K562 (cell line): ENCODE measurements around the gene ARL11. TPM values are rescaled to one million over a fixed set of nuclear protein-coding genes. Genes with fewer than 3 reads are reported as not detected.

Source experiments
- ATAC-seq: fragments of 200-7000 bp; cut with Tn5 transposase; 3 replicates; pipeline ENCODE4 v1.9.1; 2020; ENCODE audit warnings: moderate library complexity
- BruUV-seq: library from RNA; stranded (reverse); fragments of 400-500 nt; replicated peaks from 2 replicates; lab custom pipeline; 2021; lab: Mats Ljungman, UMichigan
- CTCF ChIA-PET: fragments of 300-600 bp; formaldehyde crosslinking; extraction: SDS; loops from one replicate; lab custom pipeline; 2021; ENCODE audit warnings: low intra/inter-chr PET ratio; lab: Yijun Ruan, JAX
- POLR2A ChIA-PET: fragments of 300-600, 350-650 bp; sonication (Branson Sonifier 250); formaldehyde crosslinking; extraction: SDS; loops from one replicate; lab custom pipeline; 2021; ENCODE audit warnings: antibody characterized with exemption, inconsistent platforms; lab: Yijun Ruan, JAX
- DNase-seq, 4 experiments: peaks; one replicate each; pipeline versions ENCODE4 v3.0.0 to v3.0.0-alpha.2; 2011 to 2018; ENCODE audit warnings: low spot score in 3 of 4, mixed read lengths in 3 of 4; ENCODE audit errors: extremely low read depth in 1 of 4
- FAIRE-seq: peaks from 2 replicates; lab custom pipeline; 2011; peaks lifted over from hg19 to GRCh38; lab: Jason Lieb, UNC
- H2AFZ ChIP-seq: 2 replicates; pipeline ENCODE4 v1.6.0; 2011; ENCODE audit warnings: low read depth, low read length, control low read depth, inconsistent platforms
- H3K27ac ChIP-seq: fragments of 200-600 bp; 3 replicates; pipeline ENCODE4 v1.8.0; 2011; ENCODE audit warnings: low read depth, mild to moderate bottlenecking, control low read depth, inconsistent platforms, low read length, moderate library complexity, mixed read lengths; ENCODE audit errors: extremely low read depth
- H3K27me3 ChIP-seq, 2 experiments: fragments of 300-600 bp in 1 of 2; 2 replicates in 1 of 2; 3 replicates in 1 of 2; pipeline versions ENCODE4 v1.6.0 to v1.8.0; 2011; ENCODE audit warnings: inconsistent platforms in 2 of 2, low read length in 2 of 2, mild to moderate bottlenecking in 1 of 2, mixed read lengths in 1 of 2, moderate library complexity in 1 of 2; ENCODE audit not compliant: control insufficient read depth in 2 of 2, insufficient read depth in 2 of 2
- H3K36me3 ChIP-seq: fragments of 300-600 bp; 3 replicates; pipeline ENCODE4 v1.8.0; 2011; ENCODE audit warnings: mild to moderate bottlenecking, low read length, inconsistent platforms; ENCODE audit not compliant: control insufficient read depth, insufficient read depth
- H3K4me1 ChIP-seq, 2 experiments: fragments of 200-600 bp in 1 of 2; replicated peaks in 1 of 2; 2 replicates in 1 of 2; 3 replicates in 1 of 2; pipeline versions ENCODE4 v1.5.1 to v1.8.0; 2011; ENCODE audit warnings: inconsistent platforms in 2 of 2, low read length in 2 of 2, mild to moderate bottlenecking in 1 of 2, mixed read lengths in 1 of 2, moderate library complexity in 1 of 2; ENCODE audit not compliant: control insufficient read depth in 2 of 2, insufficient read depth in 2 of 2
- H3K4me2 ChIP-seq: 2 replicates; pipeline ENCODE4 v1.6.1; 2011; ENCODE audit warnings: low read length, control low read depth, inconsistent platforms, mixed read lengths; ENCODE audit not compliant: insufficient read depth
- H3K4me3 ChIP-seq: fragments of 200-600 bp; sonication (generic), shearing (Covaris generic); 2 replicates; pipeline ENCODE4 v1.5.1; 2016; ENCODE audit warnings: control low read depth, inconsistent platforms
- H3K79me2 ChIP-seq: fragments of 200-600 bp; 3 replicates; pipeline ENCODE4 v1.8.0; 2011; ENCODE audit warnings: low read length, inconsistent platforms; ENCODE audit not compliant: control insufficient read depth, insufficient read depth
- H3K9ac ChIP-seq, 2 experiments: 2 replicates each; pipeline versions ENCODE4 v1.6.0 to v1.6.1; 2011; ENCODE audit warnings: low read depth in 2 of 2, low read length in 2 of 2, control low read depth in 1 of 2, inconsistent platforms in 1 of 2, mild to moderate bottlenecking in 1 of 2, mixed read lengths in 1 of 2; ENCODE audit not compliant: insufficient read depth in 1 of 2
- H3K9me1 ChIP-seq: one replicate; pipeline ENCODE4 v1.6.0; 2011; ENCODE audit warnings: inconsistent platforms, mild to moderate bottlenecking, low read length, moderate library complexity; ENCODE audit not compliant: control insufficient read depth, insufficient read depth
- H3K9me3 ChIP-seq: replicated peaks from 2 replicates; pipeline ENCODE4 v1.5.1; 2011; ENCODE audit warnings: low read depth, low read length, inconsistent platforms; ENCODE audit not compliant: control insufficient read depth, insufficient read depth
- H4K20me1 ChIP-seq: replicated peaks from 2 replicates; pipeline ENCODE4 v1.6.1; 2011; ENCODE audit warnings: low read length, inconsistent platforms, mixed read lengths; ENCODE audit not compliant: control insufficient read depth, insufficient read depth
- ARHGAP35 ChIP-seq: fragments of 450-650 bp; IDR thresholded peaks from 2 replicates; pipeline ENCODE4 v1.6.1; 2018; ENCODE audit not compliant: partially characterized antibody
- ATF6 ChIP-seq: sonication (generic); formaldehyde crosslinking; IDR thresholded peaks from 2 replicates; pipeline ENCODE4 v1.4.0; 2020; ENCODE audit warnings: mild to moderate bottlenecking, missing genetic modification reagents
- CEBPB ChIP-seq: fragments of 450-650 bp; IDR thresholded peaks from 2 replicates; pipeline ENCODE4 v1.6.1; 2016; ENCODE audit warnings: missing genetic modification characterization, missing compliant biosample characterization
- HNRNPK ChIP-seq: fragments of 200-400 bp; formaldehyde crosslinking; IDR thresholded peaks from one replicate; pipeline ENCODE4 v1.6.1; 2018; ENCODE audit warnings: mild to moderate bottlenecking, low read depth, low read length; ENCODE audit not compliant: poor library complexity, severe bottlenecking
- HOMEZ ChIP-seq: fragments of 250-450 bp; sonication (Bioruptor Pico); IDR thresholded peaks from 2 replicates; pipeline ENCODE4 v1.4.0; 2020; ENCODE audit warnings: mild to moderate bottlenecking, moderate library complexity
- MCM5 ChIP-seq: fragments of 450-650 bp; IDR thresholded peaks from 2 replicates; pipeline ENCODE4 v1.6.1; 2016; ENCODE audit warnings: low read depth
- SMARCA4 ChIP-seq: fragments of 450-650 bp; IDR thresholded peaks from 2 replicates; pipeline ENCODE4 v1.6.1; 2016
- YBX1 ChIP-seq: fragments of 450-650 bp; IDR thresholded peaks from 2 replicates; pipeline ENCODE4 v1.7.1; 2016; ENCODE audit warnings: mild to moderate bottlenecking
- ZNF609 ChIP-seq: sonication (generic); formaldehyde crosslinking; IDR thresholded peaks from 2 replicates; pipeline ENCODE4 v1.8.1; 2023; ENCODE audit warnings: missing genetic modification reagents, mild to moderate bottlenecking, borderline replicate concordance
- WGBS: fragments of 100-300 bp; shearing (Covaris generic); methylation state at CpG from one replicate; pipeline ENCODE4 v1.1.6; 2016; ENCODE audit warnings: low coverage, mixed read lengths; ENCODE audit not compliant: insufficient coverage; ENCODE audit errors: missing lambda C conversion rate; 5-methylcytosine and 5-hydroxymethylcytosine counted together
- in situ Hi-C: fragments of 300-500 bp; cut with MboI; formaldehyde crosslinking; loops from 4 replicates; pipeline ENCODE4 v1.15.0; 2018; ENCODE audit warnings: inconsistent platforms, mixed read lengths
- intact Hi-C: fragments of 100-400 bp; cut with micrococcal nuclease; formaldehyde crosslinking; loops from 2 replicates; pipeline ENCODE4 v1.14.2; 2022
- polyA plus RNA-seq, 8 experiments: library from polyadenylated mRNA; depleted of rRNA in 4 of 8; stranded (reverse) in 5 of 8; unstranded in 3 of 8; fragments of >200 nt; fragmentation: Nextera tagmentation in 2 of 8; fragmentation: Illumina TruSeq in 1 of 8; extraction: Ambion mirVana in 2 of 8; extraction: Trizol in 1 of 8; gene quantifications; 2 replicates each; pipeline versions ENCODE4 v1.2.1 to v1.2.3, GENCODE V29; 2011 to 2014; ENCODE audit warnings: inconsistent platforms in 1 of 8, missing spikeins in 1 of 8
- total RNA-seq, 7 experiments: library from RNA; depleted of rRNA in 6 of 7; stranded (reverse); fragments of >200 nt in 6 of 7; fragmentation: Illumina TruSeq in 2 of 7; extraction: Trizol in 2 of 7; gene quantifications; 2 replicates each; pipeline versions ENCODE4 v1.2.1 to v1.2.3, GENCODE V29; 2011 to 2021; ENCODE audit warnings: low replicate concordance in 1 of 7

ARL11 gene
- total and polyA plus RNA-seq, 9 of the 15 experiments (the other 6 are each of a cell fraction or from before 2014, with no cell fraction given) = 0.18 to 0.87 (median 0.45) TPM

- DNase-seq (no peak), FAIRE-seq (no peak), ATAC-seq (no peak)
- Histone ChIP-seq H3K36me3 (peaks cover 4% of the 10 kb centered on the region; the same call in 1 of the 3 replicates), H4K20me1 (no peaks in the 10 kb centered on the region), H3K9me3 (no peaks in the 10 kb centered on the region), H3K9me1 (no peaks in the 10 kb centered on the region), H3K27ac (no peak overlapping the region), H3K79me2 (no peaks in the 10 kb centered on the region), H3K4me3 (no peak overlapping the region), H2AFZ (no peak overlapping the region), H3K4me2 (no peak overlapping the region), H3K27me3 (no peaks in the 10 kb centered on the region), H3K9ac (no peak overlapping the region), H3K4me1 (no peaks in the 10 kb centered on the region)
- BruUV-seq = no TSS peak
- TF ChIP-seq HNRNPK (no peak), SMARCA4 (no peak), HOMEZ (CRISPR knock-in tag) (no peak), ARHGAP35 (no peak), CEBPB (no peak), ATF6 (CRISPR knock-in tag) (no peak), YBX1 (no peak), MCM5 (no peak), ZNF609 (CRISPR knock-in tag) (no peak)
- WGBS = 33% methylated on average over 3 of the region's 3 CpGs
- ChIA-PET CTCF (no interaction called here), POLR2A (no interaction called here)
- intact Hi-C loops (no loop called here), in situ Hi-C loops (loop anchor here (25.0 kb wide), 1 partner anchor 1406 kb away; no protein-coding TSS in a partner anchor)
Observed at GRCh38 chr13:49655906-49656305, 27.6 kb downstream of the ARL11 start.
